GM19372 (cell line): ENCODE results near the gene KLHDC9.
"Not testable (repeated sequence)": the region's sequence is repeated elsewhere in the genome, so short reads cannot be mapped to it uniquely, and the experiment has no call there.

Experiments used
- ATAC-seq: cut with Tn5 transposase; IDR thresholded peaks from one replicate; pipeline ENCODE4 v1.9.1; 2021; ENCODE audit warnings: mild to moderate bottlenecking, low read depth, moderate library complexity; ENCODE audit not compliant: unreplicated experiment

Gene KLHDC9

DNA sequence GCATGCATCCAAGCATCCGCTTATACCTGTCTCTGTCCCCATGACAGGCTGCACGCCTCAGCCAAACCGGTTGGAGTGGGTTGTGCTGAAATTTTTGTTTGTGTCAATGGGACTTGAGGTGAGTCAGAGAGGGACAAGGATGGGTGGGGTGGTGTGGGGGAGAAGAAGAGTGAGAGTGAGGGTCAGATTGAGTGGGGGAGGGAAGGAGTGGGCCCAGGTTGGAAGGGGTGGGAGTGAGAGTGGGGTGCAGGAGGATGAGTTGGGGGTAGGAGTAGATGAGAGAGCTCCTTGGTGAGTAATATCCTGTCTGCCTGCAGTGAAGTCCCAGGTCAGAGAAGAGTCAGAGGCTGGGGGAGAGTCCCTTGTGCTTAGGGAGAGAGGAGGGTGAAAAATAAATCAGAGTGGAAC lies 5.5 kb upstream of the KLHDC9 start:
- no peak for ATAC-seq

DNA sequence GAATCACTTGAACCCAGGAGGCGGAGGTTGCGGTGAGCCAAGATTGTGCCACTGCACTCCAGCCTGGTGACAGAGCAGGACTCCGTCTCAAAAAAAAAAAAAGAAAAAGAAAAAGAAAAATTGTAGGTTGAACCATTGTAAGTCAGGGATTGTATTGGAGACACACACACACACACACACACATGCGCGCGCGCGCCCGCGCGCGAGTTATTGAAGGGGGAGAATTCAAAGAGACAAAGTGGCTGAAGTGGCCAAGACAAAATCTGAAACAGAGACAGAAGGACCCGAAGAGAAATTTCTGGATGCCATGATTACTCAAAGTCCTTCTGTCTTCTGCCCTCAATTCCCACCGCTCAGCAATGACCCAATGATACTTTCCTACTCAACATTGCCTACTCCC lies 3.7 kb upstream of the KLHDC9 start:
- ATAC-seq, result no peak

DNA sequence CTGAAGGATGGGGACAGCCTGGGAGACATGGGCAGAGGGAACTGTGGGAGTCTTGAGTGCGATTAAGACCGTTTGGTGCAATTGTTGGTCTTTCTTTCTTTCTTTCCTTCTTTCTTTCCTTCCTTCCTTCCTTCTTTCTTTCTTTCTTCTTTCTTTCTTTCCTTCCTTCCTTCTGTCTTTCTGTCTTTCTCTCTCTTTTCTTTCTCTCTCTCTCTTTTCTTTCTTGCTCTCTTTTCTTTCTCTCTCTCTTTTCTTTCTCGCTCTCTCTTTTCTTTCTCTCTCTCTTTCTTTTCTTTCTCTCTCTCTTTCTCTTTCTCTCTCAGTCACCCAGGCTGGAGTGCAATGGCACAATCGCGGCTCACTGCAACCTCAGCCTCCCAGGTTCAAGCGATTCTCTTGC lies 2.9 kb upstream of the KLHDC9 start:
- ATAC-seq, result no peak

GRCh38 chr1:161096015-161096414 lies 2.1 kb upstream of the KLHDC9 start:
- ATAC-seq, result no peak

DNA sequence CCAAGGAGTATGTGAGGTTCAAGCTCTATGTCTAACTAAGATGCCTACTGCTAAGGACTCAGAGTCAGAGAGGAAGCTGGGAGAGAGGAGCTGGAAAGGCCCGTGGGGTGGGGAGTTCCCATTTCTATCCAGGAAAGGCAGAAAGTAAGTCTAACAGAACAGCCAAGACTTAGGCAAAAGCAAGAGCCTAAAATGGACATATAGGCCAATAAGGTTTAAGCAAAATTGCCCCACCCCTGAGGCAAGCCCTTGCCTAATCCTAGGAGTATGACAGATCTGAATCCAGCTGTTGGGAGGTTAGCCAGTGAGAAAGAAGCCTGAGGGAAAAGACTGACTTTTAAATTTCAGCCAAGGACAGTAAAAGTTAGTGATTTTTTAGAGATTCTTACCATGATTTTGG lies 1.6 kb upstream of the KLHDC9 start:
- no peak for ATAC-seq

- no peak for ATAC-seq
These were observed 1.1 kb downstream of the KLHDC9 start for GRCh38 chr1:161099090-161099802.

DNA sequence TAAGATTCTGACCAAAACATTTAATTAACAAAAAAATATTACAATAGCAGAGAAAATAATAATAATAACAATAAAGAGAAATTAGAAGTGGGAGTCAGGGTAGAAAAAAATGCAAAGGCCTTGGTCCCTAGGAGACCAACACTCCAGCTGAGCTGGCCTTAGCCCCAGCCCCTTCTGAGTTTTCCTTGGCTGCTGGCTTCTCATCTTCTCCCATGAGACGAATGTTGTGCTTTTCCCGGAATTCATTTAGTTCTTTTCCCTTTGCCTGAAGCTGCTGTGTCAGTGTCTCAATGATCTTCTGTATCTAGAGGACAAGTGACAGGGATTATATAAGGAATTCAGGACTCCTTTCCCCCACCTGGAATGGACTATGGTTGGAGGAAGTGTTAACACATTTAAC lies 2.4 kb downstream of the KLHDC9 start:
- no peak for ATAC-seq

DNA sequence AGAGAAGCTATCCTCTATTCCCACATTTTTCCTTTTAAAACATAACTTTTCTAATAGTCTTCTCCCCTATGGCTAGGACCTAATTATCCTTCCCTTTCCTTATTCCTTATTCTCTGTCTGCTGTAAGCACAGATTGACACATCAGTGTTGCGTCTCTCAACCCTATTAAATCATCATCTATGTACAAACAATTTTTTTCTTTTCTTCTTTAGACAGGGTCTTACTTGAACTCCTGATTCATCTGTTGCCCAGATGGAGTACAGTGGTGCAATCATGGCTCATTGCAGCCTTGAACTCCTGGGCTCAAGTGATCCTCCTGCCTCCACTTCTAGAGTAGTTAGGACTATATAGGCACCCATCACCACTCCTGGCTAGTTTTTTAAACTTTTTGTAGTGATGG lies 8.3 kb downstream of the KLHDC9 start:
- ATAC-seq, result no peak

- no peak for ATAC-seq
These were observed 13.0 kb downstream of the KLHDC9 start for GRCh38 chr1:161111117-161111516.

DNA sequence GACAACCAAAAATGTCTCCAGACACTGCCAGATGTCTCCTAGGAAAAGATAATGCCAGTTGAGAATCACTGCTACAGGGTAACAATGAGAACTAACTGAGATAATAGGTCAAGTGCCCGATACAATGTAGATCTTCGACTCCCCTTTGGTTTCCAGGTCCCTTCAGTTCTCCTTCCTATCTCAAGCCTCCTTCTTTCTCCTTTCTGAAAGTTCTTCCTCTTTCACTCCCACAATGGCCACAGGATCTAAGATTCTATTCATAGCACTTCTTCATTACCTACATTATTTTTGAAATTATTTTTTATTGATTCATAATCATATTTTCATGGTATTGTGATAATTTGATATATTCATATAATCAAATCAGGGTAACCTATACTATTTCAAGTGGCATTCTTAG lies 13.4 kb downstream of the KLHDC9 start:
- no peak for ATAC-seq

- no peak for ATAC-seq
These were observed 15.8 kb downstream of the KLHDC9 start for GRCh38 chr1:161113915-161114314.

DNA sequence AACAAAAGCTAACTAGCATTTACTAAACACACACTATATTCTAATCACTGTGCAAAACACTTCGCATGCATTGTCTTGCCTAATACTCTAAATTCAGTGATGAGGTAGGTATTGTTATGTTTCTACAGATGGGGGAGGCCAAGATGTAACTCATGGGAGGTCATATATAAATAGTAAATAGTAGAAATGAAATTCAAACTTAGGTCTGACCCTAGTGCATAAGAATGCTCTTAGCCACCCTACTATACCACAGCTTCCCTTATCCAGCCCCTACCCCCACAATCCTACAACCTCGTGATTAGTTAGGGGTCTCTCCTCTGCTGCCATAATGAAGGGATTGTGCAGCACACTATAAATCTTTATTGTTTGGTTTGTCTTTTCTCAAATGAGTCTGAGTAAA lies 16.4 kb downstream of the KLHDC9 start:
- no peak for ATAC-seq

DNA sequence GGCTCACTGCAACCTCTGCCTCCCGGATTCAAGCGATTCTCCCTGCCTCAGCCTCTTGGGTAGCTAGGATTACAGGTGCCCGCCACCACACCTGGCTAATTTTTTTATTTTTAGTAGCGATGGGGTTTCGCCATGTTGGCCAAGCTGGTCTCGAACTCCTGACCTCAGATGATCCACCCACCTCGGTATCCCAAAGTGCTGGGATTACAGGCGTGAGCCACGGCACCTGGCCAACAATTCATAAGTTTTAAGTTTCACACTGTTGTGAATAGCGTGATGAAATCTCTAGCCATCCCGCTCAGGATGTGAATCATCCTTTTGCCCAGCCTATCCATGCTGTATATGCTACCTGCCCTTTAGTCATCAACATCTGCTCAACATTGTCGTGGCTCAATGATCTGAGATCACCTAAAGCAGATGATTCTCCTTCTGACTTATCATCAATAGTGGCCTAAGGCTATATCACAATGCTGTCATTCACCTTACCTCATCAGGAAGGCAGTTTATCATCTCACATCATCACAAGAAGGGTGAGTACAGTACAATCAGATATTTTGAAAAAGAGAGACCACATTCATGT lies 17.1 kb downstream of the KLHDC9 start:
- no peak for ATAC-seq

- not testable (repeated sequence) for ATAC-seq
These were observed 17.8 kb downstream of the KLHDC9 start for GRCh38 chr1:161115961-161116360.

- ATAC-seq, result peak; percentile 76
These were observed 19.8 kb downstream of the KLHDC9 start, which contains the start of the genes NIT1 and PFDN2 for GRCh38 chr1:161117759-161118581. NIT1 (plus strand) TSS chr1:161118105; CDS start chr1:161118177, 72 bp downstream. PFDN2 (minus strand) TSS chr1:161118037; CDS start chr1:161118026, 11 bp downstream.

DNA sequence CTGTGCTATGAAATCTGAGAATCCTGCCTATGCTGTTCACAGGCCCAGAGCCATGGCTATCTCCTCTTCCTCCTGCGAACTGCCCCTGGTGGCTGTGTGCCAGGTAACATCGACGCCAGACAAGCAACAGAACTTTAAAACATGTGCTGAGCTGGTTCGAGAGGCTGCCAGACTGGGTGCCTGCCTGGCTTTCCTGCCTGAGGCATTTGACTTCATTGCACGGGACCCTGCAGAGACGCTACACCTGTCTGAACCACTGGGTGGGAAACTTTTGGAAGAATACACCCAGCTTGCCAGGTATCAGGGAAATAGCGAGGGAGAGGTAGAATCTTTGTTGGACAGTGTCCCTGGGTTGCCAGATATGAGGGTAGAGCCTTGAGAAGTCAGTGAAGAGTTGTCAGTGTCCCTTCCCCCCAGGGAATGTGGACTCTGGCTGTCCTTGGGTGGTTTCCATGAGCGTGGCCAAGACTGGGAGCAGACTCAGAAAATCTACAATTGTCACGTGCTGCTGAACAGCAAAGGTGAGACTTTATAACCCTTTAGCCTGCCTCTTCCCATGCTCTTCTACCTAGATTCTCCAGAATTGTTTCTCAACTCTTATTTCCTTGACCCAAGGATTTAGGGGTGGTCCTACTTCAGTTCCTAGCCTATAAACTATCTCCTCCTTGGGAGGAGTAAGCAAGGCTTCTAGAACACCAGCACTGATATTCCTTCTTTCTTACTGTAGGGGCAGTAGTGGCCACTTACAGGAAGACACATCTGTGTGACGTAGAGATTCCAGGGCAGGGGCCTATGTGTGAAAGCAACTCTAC lies 21.1 kb downstream of the KLHDC9 start:
- peak; percentile 60 for ATAC-seq

DNA sequence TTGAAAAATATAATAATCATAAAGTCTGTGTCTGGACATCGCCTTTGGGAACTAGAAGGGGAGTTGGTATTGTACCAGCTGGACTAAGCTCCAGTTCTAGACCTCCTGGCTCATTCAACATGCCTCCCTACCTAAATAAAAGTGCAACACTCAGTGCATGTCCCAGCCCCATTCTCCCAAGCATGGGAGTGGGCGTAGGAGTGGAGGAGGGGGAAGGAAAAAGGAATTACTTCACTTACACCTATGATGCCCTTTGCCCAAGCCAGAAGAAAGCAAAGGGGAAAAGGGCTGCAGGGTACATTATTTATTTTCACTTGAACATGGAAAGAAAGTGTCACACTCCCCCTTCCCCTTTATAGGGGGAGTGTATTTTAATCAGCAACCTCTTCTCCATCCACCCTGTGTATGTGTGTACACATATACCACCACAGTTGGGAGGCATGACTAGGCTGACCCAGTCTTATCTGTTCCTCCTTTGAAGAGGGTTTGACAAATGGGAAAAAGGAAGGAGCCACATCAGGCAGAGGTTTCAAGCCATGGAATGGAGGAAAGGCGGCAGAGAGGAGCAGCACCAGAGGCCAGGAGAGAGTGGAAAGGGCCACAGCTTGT lies 23.0 kb downstream of the KLHDC9 start:
- ATAC-seq, result no peak

DNA sequence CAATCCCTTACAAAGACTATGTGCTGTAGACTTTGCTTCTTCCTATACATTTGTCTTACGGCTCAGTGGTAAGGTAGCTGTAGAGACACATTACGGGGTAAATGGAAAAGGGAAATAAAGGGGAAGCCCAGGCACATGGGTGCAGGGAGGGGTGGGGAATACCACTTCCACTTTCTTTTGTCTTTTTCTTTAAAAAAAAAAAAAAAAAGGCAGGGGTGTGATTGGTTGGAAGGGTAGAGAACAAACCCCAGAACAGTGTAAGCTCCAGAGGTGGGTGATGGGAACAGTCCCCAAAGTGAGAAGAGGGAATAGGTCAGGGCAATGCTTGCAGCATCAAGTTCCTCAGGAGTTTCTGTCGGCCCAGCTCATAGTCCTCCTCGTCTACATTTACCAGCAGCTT lies 23.7 kb downstream of the KLHDC9 start:
- no peak for ATAC-seq

DNA sequence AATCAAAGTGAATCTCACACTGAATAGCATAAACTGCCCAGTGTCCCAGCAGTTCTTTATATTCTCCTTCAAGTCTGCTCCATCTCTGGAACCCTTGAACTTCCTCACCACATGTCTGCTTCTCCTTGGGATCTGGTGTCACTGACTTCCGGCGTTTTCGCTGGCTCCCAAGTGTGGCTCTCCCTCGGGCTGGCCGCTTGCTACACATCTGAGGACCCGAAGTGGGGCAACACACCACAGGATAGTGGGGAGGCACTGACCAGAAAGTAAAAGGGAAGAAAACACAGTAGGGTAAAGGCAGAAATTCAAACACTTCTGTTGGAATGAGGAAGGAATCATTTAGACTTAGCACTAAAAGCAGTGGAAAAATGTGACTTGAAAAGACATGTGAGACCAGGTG lies 24.8 kb downstream of the KLHDC9 start:
- ATAC-seq, result no peak

GRCh38 chr1:161127649-161128048 lies 29.5 kb downstream of the KLHDC9 start:
- ATAC-seq, result no peak
